Endothelial cell of umbilical vein (primary cell): ENCODE measurements around the gene SERPINB2. TPM values are rescaled to one million over a fixed set of nuclear protein-coding genes. Genes with fewer than 3 reads are reported as not detected.

Experiments
- BruUV-seq: library from RNA; stranded (reverse); fragments of 400-500 nt; replicated peaks from 2 replicates; lab custom pipeline; 2021; lab: Mats Ljungman, UMichigan
- CTCF ChIA-PET: fragments of 300-600, 350-600 bp; sonication (Branson Sonifier 250); formaldehyde crosslinking; loops from one replicate; lab custom pipeline; 2021; ENCODE audit warnings: antibody characterized with exemption, inconsistent platforms; lab: Charles Lee
- POLR2A ChIA-PET: fragments of 300-600, 350-600 bp; sonication (Branson Sonifier 250); formaldehyde crosslinking; loops from one replicate; lab custom pipeline; 2021; ENCODE audit warnings: antibody characterized with exemption, inconsistent platforms; lab: Charles Lee
- DNase-seq: peaks from one replicate; pipeline ENCODE4 v3.0.0-alpha.2; 2011; ENCODE audit warnings: low read depth, low spot score
- FAIRE-seq: peaks from 2 replicates; lab custom pipeline; 2011; peaks lifted over from hg19 to GRCh38; lab: Jason Lieb, UNC
- H2AFZ ChIP-seq: 2 replicates; pipeline ENCODE4 v1.6.0; 2012; ENCODE audit warnings: low read depth, low read length, control low read depth, inconsistent platforms
- H3K27ac ChIP-seq: 2 replicates; pipeline ENCODE4 v1.5.1; 2011; ENCODE audit warnings: low read depth, mild to moderate bottlenecking, control low read depth, low read length, moderate library complexity; ENCODE audit not compliant: insufficient read depth
- H3K27me3 ChIP-seq, 2 experiments: 2 replicates each; pipeline versions ENCODE4 v1.6.0 to v1.6.1; 2011; ENCODE audit warnings: low read length in 2 of 2, mixed read lengths in 1 of 2; ENCODE audit not compliant: control insufficient read depth in 2 of 2, insufficient read depth in 2 of 2
- H3K36me3 ChIP-seq, 2 experiments: 2 replicates in 1 of 2; 3 replicates in 1 of 2; pipeline ENCODE4 v1.5.1; 2011; ENCODE audit warnings: low read length in 2 of 2, mild to moderate bottlenecking in 1 of 2, moderate library complexity in 1 of 2; ENCODE audit not compliant: control insufficient read depth in 2 of 2, insufficient read depth in 2 of 2; ENCODE audit errors: extremely low read depth in 1 of 2
- H3K4me1 ChIP-seq: 3 replicates; pipeline ENCODE4 v1.5.1; 2011; ENCODE audit warnings: mild to moderate bottlenecking, low read length; ENCODE audit not compliant: control insufficient read depth, insufficient read depth; ENCODE audit errors: extremely low read depth
- H3K4me2 ChIP-seq: 2 replicates; pipeline ENCODE4 v1.6.1; 2011; ENCODE audit warnings: low read length, control low read depth, mixed read lengths; ENCODE audit not compliant: insufficient read depth
- H3K4me3 ChIP-seq, 3 experiments: fragments of 200-600 bp in 1 of 3; sonication (generic), shearing (Covaris generic) in 1 of 3; replicated peaks in 1 of 3; 2 replicates each; pipeline ENCODE4 v1.5.1; 2011 to 2016; ENCODE audit warnings: control low read depth in 3 of 3, low read length in 3 of 3, mild to moderate bottlenecking in 2 of 3, inconsistent platforms in 1 of 3, low read depth in 1 of 3, moderate library complexity in 1 of 3; ENCODE audit not compliant: insufficient read depth in 1 of 3
- H3K79me2 ChIP-seq: 2 replicates; pipeline ENCODE4 v1.6.0; 2012; ENCODE audit warnings: low read length, inconsistent platforms; ENCODE audit not compliant: control insufficient read depth, insufficient read depth
- H3K9ac ChIP-seq: replicated peaks from 2 replicates; pipeline ENCODE3; 2011; ENCODE audit warnings: low read length, control low read depth; ENCODE audit not compliant: insufficient read depth; ENCODE audit errors: extremely low read depth
- H3K9me1 ChIP-seq: replicated peaks from 3 replicates; pipeline ENCODE4 v1.6.0; 2011; ENCODE audit warnings: mild to moderate bottlenecking, low read length; ENCODE audit not compliant: control insufficient read depth, insufficient read depth; ENCODE audit errors: extremely low read depth
- H3K9me3 ChIP-seq: replicated peaks from 2 replicates; pipeline ENCODE4 v1.5.1; 2012; ENCODE audit warnings: low read length, inconsistent platforms; ENCODE audit not compliant: control insufficient read depth, insufficient read depth
- H4K20me1 ChIP-seq: replicated peaks from 2 replicates; pipeline ENCODE3; 2011; ENCODE audit warnings: mild to moderate bottlenecking, low read length; ENCODE audit not compliant: control insufficient read depth, insufficient read depth; ENCODE audit errors: extremely low read depth
- EZH2 ChIP-seq: IDR thresholded peaks from 2 replicates; pipeline ENCODE4 v1.6.1; 2012; ENCODE audit warnings: borderline replicate concordance, low read depth, mild to moderate bottlenecking, moderate library complexity, low read length, inconsistent platforms; ENCODE audit not compliant: severe bottlenecking
- FOS ChIP-seq: IDR thresholded peaks from 2 replicates; pipeline ENCODE4 v1.6.1; 2011; ENCODE audit warnings: mild to moderate bottlenecking, low read length, moderate library complexity, borderline replicate concordance; ENCODE audit not compliant: insufficient read depth
- GATA2 ChIP-seq: IDR thresholded peaks from 2 replicates; pipeline ENCODE4 v1.7.0; 2011; ENCODE audit warnings: low read depth, mild to moderate bottlenecking, moderate library complexity, mixed read lengths, low read length; ENCODE audit not compliant: insufficient read length, insufficient read depth
- JUN ChIP-seq: IDR thresholded peaks from 2 replicates; pipeline ENCODE4 v1.6.1; 2011; ENCODE audit warnings: borderline replicate concordance, low read depth; ENCODE audit not compliant: insufficient read length, insufficient read depth
- POLR2A ChIP-seq: IDR thresholded peaks from 2 replicates; pipeline ENCODE4 v1.6.1; 2012; ENCODE audit warnings: low read depth, mild to moderate bottlenecking, control low read depth, low read length
- POLR2AphosphoS5 ChIP-seq: IDR thresholded peaks from 2 replicates; pipeline ENCODE4 v1.6.1; 2012; ENCODE audit warnings: low read depth, mild to moderate bottlenecking, control low read depth, low read length, moderate library complexity; ENCODE audit not compliant: insufficient read depth
- dilution Hi-C: fragments of 300-500 bp; cut with MboI; formaldehyde crosslinking; loops from one replicate; pipeline ENCODE4 v1.15.0; 2019; ENCODE audit warnings: low sequenced_read_pairs; ENCODE audit not compliant: extremely low pct_ligation_motif_present
- intact Hi-C: fragments of 100-400 bp; cut with micrococcal nuclease; formaldehyde crosslinking; loops from one replicate; pipeline ENCODE4 v1.10.0; 2022
- polyA plus RNA-seq, 4 experiments: library from polyadenylated mRNA; depleted of rRNA in 3 of 4; stranded (reverse) in 3 of 4; unstranded in 1 of 4; fragments of >200 nt; gene quantifications; 2 replicates each; pipeline versions ENCODE4 v1.2.1 to v1.2.3, GENCODE V29; 2011 to 2012; ENCODE audit warnings: missing spikeins in 1 of 4
- total RNA-seq: library from RNA; stranded (reverse); gene quantifications from 2 replicates; pipeline ENCODE4 v1.2.3, GENCODE V29; 2021
- TF ChIP-seq, protein P1 (sequence below), 2 donors: IDR thresholded peaks; 1 replicate in 1 of 2; 2 replicates in 1 of 2; pipeline ENCODE4 v1.5.1; 2011; ENCODE audit warnings: low read length in 2 of 2, mild to moderate bottlenecking in 2 of 2, moderate library complexity in 2 of 2, control low read depth in 1 of 2, inconsistent platforms in 1 of 2, low read depth in 1 of 2; ENCODE audit not compliant: insufficient read depth in 1 of 2; ENCODE audit errors: extremely low read depth in 1 of 2

The SERPINB2 gene
- total and polyA plus RNA-seq, 2 donors (not counting 3 experiments of a cell fraction or from before 2014, with no cell fraction given), result 0.24 to 2.5 TPM

DNA sequence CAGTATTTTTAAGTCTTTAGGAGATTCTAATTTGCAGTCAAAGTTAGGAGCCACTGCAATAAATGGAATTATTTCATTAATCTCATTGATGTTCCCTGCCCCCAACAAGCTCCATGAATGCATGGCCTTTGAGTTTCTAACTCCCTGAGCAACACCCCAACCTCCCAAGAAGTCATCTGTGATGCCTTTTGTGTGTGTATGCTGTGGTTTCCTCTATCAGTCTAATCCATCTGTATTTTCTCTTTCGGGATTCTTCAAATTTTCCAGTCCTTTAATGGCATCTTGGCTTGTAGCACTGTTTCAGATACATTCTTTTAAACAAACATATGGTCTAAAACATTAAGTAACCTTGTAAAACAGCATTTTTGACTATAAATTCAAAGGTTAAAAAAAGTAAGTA, 37.0 kb downstream of the SERPINB2 start:
- no peaks in the 10 kb centered on the region for H3K36me3 ChIP-seq
- no peaks in the 10 kb centered on the region for H3K9me3 ChIP-seq
- no peak overlapping the region for H2AFZ ChIP-seq
- peaks cover 6 to 32% of the 10 kb centered on the region in 2 experiments for H3K27me3 ChIP-seq
- DNase-seq, result no peak
- CTCF ChIA-PET, result no interaction called here
- dilution Hi-C loops (no loop called here), intact Hi-C loops (no loop called here)
- H3K4me2 ChIP-seq, result no peak overlapping the region
- H3K79me2 ChIP-seq, result no peaks in the 10 kb centered on the region
- no peak for FAIRE-seq
- no peaks in the 10 kb centered on the region for H4K20me1 ChIP-seq
- POLR2A ChIA-PET, result no interaction called here
- TF ChIP-seq, protein P1, sequence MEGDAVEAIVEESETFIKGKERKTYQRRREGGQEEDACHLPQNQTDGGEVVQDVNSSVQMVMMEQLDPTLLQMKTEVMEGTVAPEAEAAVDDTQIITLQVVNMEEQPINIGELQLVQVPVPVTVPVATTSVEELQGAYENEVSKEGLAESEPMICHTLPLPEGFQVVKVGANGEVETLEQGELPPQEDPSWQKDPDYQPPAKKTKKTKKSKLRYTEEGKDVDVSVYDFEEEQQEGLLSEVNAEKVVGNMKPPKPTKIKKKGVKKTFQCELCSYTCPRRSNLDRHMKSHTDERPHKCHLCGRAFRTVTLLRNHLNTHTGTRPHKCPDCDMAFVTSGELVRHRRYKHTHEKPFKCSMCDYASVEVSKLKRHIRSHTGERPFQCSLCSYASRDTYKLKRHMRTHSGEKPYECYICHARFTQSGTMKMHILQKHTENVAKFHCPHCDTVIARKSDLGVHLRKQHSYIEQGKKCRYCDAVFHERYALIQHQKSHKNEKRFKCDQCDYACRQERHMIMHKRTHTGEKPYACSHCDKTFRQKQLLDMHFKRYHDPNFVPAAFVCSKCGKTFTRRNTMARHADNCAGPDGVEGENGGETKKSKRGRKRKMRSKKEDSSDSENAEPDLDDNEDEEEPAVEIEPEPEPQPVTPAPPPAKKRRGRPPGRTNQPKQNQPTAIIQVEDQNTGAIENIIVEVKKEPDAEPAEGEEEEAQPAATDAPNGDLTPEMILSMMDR (IDR thresholded peaks at IDR 0.05; ENCODE audit: extremely low read depth in 1 of 2, insufficient read depth in 1 of 2, low read depth in 1 of 2, low read length in 2 of 2), result no peak
- no peak for TF ChIP-seq POLR2AphosphoS5
- no peak for TF ChIP-seq FOS
- TF ChIP-seq EZH2, result no peak
- no peak for TF ChIP-seq GATA2
- TF ChIP-seq POLR2A, result no peak
- no peak for TF ChIP-seq JUN
- H3K27ac ChIP-seq, result no peak overlapping the region
- H3K9ac ChIP-seq, result no peak overlapping the region
- no peaks in the 10 kb centered on the region for H3K4me1 ChIP-seq
- BruUV-seq, result no TSS peak
- no peak overlapping the region for H3K4me3 ChIP-seq
- no peaks in the 10 kb centered on the region for H3K9me1 ChIP-seq
